Endometrium (tissue), 2 donors: ENCODE measurements around the gene TSPAN18.

Experiments used
- FAIRE-seq: peaks from 2 replicates; lab custom pipeline; 2012; peaks lifted over from hg19 to GRCh38; lab: Jason Lieb, UNC
- donor health status: control.
- donor health status: control.

TSPAN18 gene

DNA sequence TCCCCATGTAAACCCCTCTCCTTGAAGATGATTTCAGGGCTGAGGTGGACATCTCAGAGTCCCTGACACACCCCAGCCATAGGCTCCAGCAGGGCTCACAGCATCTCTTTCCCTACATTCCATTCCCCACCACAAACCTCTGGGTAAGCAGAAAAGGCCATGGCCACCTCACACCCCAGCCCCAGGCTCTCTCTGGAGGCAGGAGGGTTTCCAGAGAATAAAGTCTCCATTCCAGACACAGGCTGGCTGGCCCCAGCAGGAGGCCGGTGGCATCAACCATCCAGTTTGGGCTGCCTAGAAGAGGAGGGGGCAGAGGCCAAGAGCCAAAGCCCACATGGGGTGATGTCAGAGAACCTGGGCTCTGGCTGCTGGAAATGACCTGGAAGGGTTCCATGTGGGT, 162.5 kb downstream of the TSPAN18 start:
- no peak for FAIRE-seq

GRCh38 chr11:44892843-44893242, 166.1 kb downstream of the TSPAN18 start:
- FAIRE-seq, result no peak

GRCh38 chr11:44893308-44893822, 166.6 kb downstream of the TSPAN18 start:
- no peak for FAIRE-seq

DNA sequence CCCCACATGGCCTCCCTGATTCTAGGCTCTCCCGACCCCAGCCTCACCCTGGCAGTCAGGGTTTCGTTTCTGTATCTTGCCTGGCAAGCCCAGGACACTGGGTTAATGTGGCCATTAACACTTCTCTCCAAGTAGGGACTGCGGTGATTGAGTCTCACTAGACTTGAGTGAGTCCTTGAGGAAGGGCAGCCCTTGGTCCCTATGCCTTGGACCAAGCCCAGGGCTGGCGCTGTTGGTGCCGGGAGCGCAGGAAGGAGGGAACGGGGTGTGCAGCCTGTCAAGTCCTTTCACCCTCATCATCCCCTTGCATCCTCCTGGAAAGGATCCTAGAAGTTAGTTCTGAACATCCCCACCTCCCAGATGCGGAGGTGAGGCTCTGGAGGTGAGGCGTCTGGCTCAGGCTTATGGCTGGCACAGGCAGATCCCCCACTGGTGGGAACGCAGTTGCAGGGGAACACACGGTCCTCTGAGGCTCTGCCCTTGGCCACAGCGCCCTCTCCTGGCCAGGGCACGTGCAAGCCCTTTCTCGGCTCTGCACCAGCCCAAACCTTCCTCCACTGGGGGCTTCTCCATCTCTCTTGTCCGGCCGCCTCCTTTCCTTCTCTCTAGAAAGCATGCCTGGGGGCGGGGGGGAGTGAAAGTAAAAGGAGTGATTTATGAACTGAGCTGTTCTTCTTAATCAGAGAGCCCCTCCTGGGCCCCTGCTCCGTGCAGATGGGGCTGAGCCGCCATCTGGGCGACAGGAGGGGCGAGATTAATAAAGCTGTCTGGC, 167.3 kb downstream of the TSPAN18 start:
- no peak for FAIRE-seq

DNA sequence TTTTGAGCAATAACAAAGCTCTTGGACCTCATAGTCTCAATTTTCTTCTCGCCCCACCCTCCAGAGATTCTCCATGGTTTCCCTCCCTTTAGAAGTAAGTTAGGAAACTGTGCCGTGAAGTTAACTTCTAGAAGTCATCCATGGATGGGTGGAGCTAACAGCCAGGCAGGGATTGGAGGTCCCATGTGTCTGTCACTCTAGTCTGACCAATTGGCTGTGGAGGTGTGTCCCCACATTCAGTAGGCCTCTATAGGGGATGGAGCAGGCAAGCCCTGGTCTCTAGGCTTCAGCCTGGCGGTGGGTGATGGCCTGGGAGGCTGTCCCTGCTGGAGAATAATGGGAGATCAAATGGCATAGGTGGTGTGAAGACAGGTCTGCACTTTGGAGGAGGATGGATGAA, 173.2 kb downstream of the TSPAN18 start:
- FAIRE-seq, result no peak

- FAIRE-seq, result no peak
Observed at GRCh38 chr11:44901120-44901633, 174.4 kb downstream of the TSPAN18 start.

GRCh38 chr11:44901786-44902185, 175.0 kb downstream of the TSPAN18 start:
- no peak for FAIRE-seq

DNA sequence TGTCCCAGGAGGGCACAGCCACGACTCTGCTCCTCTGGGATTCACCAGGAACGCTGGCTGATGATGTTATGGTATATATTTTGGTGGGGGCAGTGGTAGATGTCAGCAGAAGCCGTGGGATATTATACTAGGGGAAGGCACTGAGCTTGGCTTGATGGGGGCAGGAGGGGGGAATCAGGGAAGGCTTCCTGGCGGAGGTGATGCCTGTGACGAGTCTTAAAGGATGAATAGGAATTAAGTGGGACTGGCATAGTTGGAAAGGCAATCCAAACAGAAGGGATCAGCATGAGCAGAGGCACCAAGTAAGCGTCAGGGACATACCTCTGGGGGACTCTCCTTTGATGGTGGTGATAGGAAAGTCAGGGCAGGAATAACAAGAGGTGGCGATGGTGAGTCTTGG, 176.3 kb downstream of the TSPAN18 start:
- FAIRE-seq, result no peak

DNA sequence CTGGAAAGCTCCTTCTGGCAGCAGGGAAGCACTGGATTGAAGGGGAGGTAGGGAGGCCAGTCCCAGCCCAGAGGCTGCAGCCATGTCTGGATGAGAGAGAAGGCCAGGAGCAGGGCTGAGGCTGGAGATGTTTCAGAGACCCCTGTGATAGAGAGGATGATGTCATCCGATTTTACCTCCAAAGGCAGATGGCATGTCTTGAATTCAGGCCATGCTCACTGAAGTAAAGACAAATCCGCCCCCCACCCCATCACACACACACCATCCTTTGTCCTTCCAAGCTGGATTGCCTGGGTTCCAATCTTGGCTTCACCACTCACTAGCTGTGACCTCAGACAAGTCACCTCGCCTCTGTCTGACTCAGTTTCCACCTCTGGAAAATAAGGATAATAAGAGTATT, 176.8 kb downstream of the TSPAN18 start:
- no peak for FAIRE-seq

GRCh38 chr11:44904261-44905020, 177.7 kb downstream of the TSPAN18 start:
- no peak for FAIRE-seq

- FAIRE-seq, result no peak
Observed at GRCh38 chr11:44905131-44905866, 178.5 kb downstream of the TSPAN18 start.

DNA sequence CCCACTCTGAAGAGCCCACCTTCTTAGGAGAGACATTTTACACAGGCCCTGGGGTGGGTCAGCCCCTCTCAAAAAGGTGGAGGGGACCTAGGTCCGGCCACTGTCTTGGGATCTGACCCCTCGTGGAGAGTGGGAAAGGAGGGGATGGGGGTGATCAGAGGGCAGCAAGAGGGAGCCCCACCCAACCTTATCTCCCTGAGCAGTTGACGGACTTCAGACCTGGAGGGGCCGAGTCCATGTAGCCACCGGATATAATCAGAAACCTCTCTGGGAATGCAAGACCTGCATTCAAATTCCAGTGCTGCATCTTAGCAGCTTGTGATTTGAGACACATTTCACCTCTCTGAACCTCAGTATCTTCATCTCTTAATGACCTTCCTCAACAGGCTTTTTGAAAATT, 179.9 kb downstream of the TSPAN18 start:
- no peak for FAIRE-seq

GRCh38 chr11:44909557-44909956, 182.8 kb downstream of the TSPAN18 start:
- FAIRE-seq, result no peak

DNA sequence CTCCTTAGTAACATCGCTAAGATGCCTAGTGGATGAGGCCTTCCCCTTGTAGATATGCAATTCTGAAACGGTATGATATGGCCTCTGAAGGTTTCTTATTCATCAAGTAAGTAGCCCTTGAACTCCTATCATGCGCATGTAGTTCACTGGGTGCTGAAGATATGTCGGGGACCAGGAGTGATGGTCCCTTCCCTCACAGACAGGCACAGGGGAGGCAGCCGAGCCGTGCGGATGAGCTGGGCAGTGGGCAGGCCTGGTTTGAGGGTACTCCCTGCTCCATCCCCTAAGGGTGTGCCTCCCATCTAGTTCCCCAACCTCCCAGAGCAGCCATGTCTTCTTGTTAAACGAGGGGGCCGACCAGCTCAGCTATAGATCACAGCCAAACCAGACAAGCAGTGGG, 183.8 kb downstream of the TSPAN18 start:
- FAIRE-seq, result no peak

DNA sequence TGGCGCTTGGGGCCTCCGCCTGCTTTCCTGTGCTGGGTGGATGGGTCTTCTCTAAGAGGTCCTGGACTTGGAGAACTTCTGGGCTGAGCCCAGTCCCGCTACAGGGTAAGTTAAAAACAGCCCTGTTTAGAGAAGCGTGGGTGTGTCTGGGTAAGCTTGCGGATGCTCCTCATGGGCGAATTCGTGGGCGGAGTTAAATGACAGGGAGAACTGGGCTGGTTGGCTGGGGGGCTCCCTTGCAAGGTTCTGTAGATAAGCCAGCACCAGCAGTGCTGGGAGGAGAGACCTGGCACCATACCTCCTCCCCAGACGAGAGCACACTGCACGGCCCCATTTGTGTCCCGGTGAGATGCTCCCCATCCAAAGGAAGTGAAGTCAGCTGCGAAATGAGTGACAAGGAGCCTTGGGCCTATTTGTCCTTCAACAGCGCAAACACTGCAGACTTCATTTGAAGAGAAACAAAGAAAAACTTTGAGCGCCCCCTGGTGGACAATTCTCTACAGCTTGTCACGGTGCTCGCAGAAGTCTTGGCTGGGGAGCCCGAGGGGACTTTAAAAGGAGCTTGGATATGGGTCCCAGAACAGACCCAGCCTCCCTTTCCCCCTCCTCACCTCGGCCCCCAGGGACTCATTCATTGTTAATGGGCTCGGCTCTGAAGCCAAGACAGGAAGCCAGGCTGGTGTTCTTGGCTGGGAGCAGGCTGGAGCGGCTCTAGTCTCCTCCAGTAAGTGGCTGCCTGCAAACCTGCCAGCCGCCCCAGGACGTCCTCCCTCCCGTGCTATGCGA, 184.5 kb downstream of the TSPAN18 start:
- no peak for FAIRE-seq

DNA sequence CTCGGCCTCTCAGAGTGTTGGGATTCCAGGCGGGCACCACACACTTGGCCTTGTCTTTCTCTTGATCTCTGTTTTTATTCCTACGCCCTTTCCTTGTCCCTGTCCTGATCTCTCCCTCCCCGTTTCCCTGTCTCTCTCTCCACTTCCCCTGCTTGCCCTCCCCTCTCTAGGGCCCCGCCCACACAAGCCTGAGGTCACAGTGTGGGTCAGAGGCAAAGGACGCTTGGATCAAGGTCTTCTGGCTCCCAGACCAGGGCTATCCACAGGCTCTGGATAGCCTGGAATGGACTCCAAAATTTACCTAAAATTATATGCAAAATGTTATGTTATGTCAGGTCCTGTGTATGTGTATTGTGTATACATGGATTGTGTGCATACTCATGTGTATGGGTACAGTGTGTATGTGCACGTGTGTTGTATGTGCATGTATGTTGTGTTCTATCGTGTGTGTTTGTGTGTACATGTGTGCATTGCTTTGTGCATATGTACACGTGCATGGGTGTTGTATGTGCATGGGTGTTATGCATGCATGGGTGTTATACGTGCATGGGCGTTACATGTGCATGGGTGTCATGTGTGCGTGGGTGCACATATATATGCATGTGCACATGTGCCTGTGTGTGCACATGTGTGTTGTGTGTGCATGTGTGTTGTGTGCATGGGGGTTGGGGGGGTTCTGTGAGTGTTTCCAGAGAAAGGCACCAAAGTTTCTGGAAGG, 185.7 kb downstream of the TSPAN18 start:
- no peak for FAIRE-seq

DNA sequence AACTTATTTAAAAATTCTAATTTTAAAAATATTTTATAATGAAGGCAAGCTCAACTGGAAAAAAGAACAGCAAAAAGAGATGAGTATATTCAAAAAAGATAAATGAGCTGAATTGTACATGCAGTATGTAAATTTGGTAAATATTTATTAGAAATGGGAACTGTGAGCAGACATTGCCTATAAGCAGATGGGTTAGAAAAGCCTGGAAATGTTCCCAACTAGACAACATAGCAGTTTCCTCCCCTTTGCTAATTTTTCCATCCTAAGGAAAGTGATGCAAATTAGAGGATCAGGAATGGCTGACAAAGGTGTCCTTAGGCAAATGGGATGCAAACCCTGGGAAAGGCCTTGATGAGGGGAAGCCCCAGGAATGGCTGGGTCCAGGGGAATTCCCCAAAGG, 186.7 kb downstream of the TSPAN18 start:
- no peak for FAIRE-seq

DNA sequence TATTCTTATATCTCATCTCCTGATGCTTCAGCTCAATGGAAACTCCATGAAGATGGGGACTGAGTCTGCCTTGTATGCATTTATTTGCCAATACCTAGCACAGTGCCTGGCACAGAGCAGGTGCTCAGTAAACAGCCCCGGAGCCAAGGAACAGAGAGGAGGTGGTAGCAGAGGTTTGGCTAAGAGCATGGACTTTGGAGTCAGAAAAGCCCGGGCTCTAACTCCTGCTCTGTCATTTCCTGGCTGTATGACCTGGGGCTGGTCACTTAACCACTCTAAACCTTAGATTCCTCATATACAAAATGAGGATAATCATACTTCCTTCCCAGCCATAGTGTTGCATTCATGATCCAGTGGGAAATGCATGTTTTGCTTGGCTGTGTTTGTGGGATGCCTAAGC, 187.3 kb downstream of the TSPAN18 start:
- FAIRE-seq, result no peak

DNA sequence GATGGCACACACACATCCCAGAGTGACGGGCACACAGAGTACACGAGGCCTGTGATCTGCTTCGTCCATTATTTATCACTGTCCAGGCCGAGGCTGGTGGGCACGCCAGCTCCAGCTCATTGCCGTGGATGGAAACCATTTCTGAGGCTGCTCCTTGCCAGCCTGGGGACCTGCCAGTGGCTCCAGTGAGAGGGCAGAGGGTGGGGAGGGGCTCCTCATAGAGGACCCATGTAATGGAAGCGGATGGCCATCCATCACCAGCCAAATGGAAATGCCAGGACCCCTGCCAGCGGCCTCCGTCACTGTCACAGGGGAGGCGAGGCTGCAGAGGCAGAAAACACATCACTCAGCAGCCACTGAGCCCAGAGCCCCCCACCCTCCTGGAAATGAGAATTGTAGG, 188.2 kb downstream of the TSPAN18 start:
- no peak for FAIRE-seq

GRCh38 chr11:44915621-44916020, 188.9 kb downstream of the TSPAN18 start:
- no peak for FAIRE-seq

GRCh38 chr11:44916331-44916730, 189.6 kb downstream of the TSPAN18 start:
- FAIRE-seq, result no peak
